DMS53 treated with DMSO at 0.1 percent for 48 hours (cell line): Measurements from ENCODE around the gene NDUFA5.

Experiments used
- DNase-seq: peaks from one replicate; lab custom pipeline; 2025; ENCODE audit not compliant: unreplicated experiment; lab: John Stamatoyannopoulos, UW

NDUFA5 gene

DNA sequence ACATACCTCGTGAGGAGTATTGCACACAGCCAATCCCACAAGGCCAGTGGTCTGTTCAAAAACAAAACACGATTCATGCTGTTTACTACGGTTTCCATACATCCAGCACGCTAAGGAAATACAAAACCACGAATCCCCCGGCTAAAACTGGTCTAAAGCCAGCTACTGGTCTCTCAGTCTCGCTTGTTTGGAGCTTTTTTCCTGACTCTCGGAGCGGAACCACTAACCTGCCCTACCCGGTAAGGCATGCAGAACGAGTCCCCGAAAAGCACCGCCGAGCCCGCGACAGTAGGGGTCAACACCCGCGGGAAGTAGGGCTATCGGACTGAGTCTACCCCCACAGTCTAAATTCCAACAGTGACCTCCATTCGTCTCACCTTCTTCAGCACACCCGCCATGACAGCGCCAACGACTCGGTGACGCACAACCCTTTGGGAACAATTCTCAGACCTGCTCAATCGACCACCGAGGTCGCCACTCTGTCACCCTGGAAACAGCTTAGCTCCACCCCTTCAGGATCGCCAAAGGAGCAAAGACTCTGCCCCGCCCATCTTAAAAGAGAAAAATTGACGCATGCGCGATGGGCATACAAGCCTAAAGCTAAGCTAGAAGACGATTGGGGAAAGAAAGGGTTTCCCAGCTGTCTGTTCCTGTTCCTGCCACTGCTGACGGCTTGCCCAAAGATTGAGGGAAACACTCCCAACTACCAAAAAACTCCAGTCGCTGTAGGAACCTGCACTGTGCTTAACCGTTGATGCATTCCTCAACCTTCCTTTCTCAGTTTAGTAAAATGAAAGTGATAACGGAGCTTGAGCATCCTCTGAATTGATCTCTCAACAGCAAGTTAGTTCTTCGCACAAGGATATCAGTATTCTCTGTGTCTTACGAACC lies at the start of gene NDUFA5:
Gene NDUFA5 (minus strand): TSS at position 421 of the 891 bp plus-strand sequence. CDS start 23 bp downstream, at position 398.
- DNase-seq: peak; percentile 99

DNA sequence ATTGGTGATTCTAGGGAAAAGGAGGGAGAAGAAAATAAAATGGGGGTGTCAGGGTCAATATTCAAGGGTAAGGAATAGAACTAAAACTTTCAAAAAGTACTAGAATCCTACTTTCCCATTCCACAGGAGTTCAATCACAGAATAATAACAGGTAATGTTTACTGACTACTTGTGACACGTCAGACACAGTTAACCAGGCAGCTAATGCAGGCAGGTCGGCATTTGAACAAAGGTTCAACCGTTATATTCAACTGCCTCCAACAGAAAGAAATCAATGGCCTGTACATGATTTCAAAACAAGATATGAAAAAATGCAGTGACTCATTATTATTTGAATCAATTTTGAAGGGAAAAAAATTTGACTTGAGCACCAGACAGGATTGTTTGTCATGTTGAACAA lies 47.1 kb upstream of the NDUFA5 start:
- no peak for DNase-seq

DNA sequence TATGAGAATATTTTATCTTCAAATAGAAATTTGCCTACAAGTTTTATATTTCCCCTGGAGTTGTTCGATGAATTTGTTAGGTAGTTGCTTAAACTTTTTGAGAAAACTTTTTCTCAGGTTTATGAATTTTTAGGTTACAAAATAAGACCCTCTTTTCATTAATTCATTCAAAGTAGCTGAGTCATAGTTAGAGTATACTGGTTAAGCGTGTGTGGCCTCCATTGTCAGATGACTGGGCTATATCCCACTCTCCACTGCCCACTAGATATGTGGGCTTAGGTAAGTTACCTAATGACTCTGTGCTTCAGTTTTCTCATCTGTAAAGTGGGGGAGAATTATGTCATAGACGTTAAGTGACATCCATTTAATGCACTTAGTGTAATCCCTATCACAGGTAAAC lies 45.0 kb upstream of the NDUFA5 start:
- no peak for DNase-seq

DNA sequence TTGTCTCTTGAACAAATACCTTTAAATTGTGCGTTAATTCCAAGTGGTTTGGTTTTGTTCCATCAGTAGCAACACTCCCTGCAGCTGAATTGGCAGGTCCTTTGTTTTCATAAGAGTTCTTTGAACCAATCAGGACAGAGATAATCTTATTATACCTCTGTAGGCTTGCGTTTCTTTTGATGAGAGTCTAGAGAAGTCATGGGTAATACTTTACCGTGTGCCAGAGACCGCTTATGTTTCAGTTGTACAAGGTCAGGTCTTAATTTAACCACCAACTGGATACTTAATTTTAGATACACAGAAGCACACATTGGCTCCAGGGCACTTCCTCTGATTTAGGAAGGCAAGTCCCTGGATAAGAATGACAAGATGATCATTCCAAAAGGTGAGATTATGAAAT lies 43.9 kb upstream of the NDUFA5 start, which contains the start of gene ASB15:
Gene ASB15 (plus strand): TSS at position 292 of the 400 bp plus-strand sequence. CDS start 12,682 bp downstream, outside the sequence.
- DNase-seq: no peak

DNA sequence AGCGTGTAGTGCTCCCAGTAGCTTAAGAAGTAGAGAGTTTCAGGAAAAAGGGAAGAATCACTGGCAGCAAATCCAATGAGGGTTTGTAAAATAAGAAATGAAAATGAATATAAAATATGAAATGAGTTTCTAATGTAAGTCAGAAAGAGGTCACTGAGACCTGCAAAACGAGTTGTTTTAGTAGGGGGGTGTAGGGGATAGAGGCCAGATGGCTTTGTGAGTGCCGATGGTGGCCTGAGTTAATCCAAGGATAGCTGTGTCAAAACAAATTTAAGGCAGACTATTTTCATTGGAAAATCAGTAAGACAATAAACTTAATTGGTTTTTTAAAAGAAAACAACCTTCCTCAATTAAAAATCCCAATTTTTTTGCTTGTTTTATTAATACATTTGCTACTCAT lies 43.3 kb upstream of the NDUFA5 start:
- DNase-seq: no peak

DNA sequence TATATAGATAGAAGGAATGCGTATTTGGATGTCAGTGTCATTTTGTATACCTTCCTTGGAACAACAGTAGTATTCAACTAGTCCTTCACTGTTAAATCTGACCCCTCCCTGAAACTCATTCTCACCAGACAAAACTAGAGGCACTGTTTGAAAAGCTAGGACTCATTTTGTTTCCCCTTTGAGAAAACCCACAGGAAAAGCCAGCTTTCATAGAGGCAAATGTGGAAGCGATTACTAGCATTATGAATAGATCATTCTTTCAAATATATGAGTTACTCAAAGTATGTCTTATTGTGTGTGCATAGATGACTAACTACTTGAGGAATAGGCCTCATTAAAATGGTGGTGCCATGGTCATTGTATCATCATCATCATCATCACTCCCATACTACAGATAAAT lies 42.1 kb upstream of the NDUFA5 start:
- no peak for DNase-seq

DNA sequence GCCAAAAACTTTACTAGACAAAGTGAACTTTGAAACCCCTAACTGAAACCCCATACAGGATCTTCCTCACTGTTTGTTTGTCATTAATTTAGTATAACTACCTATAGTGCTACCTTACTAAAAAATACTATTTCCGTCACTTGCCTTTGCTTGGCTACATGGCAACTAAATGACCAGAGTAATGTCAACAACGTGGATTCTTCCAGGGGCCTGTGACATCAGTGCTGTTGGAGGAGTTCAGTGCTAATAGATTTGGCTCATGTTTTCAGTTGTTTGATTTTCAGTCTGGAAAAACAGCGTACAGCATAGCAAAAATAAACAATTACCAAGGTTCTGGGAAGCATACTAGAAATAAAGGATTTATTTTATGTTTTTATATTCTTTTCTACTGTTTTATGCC lies 41.0 kb upstream of the NDUFA5 start:
- no peak for DNase-seq

DNA sequence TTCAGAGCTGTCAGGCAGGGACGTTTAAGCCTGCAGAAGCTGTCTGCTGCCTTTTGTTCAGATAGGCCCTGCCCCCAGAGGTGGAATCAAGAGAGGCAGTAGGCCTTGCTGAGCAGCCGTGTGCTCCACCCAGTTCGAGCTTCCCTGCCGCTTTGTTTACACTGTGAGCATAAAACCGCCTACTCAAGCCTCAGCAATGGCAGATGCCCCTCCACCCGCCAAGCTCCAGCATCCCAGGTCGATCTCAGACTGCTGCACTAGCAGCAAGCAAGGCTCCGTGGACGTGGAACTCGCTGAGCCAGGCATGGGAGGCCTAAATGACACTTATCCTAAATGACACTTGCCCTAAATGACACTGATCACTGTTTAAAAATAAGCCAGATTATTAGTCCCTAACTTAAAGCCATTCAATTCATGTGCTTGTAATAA lies 37.2 kb upstream of the NDUFA5 start:
- peak; percentile 81 for DNase-seq

DNA sequence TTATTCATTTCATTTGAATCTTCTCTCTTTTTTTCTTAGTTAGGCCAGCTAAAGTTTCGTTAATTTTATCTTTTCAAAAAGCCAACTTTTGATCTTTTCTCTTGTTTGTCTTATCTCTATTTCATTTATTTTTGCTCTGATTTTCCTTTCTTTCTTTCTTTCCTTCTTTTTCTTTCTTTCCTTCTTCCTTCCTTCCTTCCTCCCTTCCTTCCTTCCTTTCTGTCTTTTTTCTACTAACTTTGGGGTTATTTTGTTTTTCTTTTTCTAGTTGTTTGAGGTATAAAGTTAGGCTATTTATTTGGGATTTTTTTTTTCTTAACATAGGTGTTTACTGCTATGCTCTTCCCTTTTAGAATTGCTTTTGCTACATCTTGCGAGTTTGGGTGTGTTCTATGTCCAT lies 30.8 kb upstream of the NDUFA5 start:
- no peak for DNase-seq

DNA sequence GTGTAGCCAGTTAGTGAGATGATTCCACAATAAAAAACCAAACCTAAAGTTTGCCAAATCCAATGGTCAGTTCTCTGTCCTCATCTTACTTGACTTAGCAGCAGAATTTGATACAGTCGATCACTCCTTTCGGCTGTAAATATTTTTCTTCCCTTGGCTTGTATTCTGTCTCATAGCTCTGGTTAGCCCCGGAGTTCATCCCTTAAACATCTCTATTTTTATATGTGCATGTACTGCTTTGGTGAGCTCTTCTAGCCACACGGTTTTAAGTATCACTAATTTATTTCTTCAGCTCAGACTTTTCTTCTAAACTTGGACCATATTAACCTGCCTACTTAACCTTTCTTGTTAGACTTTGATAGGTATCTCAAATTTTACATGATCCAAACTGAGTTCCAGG lies 26.2 kb upstream of the NDUFA5 start:
- DNase-seq: no peak

DNA sequence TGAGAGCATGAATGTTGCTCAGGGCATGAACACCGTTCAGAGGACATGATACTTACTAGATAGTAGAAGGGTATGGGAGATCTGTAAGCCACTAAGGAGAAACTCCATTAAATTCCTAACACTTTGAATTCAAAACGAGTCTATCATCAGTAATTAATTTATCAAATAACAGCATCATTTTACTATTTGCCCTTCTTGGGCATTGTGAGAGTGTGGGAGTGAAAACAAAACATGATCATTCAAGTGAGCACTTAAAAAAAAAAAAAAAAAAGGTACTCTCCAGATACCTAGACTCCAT lies 23.5 kb upstream of the NDUFA5 start:
- no peak for DNase-seq

DNA sequence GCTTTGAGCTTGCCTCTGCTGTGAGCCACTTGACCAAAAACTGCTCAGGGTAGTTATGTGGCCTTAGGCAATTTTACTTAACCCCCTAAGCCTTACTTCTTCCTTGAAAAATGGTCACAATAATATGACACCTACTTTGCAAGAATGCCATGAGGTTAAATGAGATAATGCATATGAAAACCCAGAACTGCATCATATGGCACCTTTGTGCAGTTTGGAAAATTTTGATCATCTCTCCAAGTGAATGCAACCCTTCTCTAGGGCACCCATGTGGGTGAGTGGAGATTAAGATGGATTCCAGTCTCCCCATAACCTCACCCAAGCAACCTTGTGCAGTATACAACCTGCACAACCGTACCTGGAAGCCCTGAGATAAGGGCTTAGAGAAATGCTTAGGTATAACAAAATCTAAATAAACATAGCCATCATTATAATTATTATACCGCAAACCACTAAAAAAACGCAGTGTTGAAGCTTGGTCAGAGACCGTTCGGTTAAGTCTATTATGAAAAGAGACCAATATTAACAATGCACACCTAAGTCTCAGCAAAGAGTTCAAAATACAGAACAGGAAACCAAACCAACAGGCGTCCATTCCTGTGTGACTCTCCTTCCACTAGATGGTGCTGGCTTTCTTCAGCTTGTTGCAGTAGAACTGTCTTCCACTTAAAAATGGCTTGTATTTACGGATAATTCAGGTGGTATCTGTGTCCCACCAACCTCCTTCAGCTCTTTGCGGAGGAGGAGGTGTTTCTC lies 23.0 kb upstream of the NDUFA5 start:
- DNase-seq: peak; percentile 61

DNA sequence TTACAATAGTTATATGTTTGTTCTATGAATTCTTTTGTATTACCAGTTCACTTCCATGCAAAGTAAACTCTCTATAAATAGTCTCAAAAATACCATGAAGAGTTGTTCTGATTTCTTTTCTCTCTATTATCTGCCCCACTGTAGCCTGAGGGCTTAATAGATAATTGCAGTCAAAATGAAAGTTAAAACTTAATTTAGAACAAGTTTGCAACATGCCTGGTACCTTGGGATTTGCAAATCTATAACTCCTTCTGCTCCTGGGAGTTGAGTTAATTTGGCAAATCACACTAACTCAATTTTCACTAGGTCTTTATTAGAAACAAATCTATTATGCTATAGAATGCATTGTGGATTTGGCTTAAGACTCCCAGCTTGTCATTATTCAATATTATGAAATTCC lies 21.8 kb upstream of the NDUFA5 start:
- no peak for DNase-seq

DNA sequence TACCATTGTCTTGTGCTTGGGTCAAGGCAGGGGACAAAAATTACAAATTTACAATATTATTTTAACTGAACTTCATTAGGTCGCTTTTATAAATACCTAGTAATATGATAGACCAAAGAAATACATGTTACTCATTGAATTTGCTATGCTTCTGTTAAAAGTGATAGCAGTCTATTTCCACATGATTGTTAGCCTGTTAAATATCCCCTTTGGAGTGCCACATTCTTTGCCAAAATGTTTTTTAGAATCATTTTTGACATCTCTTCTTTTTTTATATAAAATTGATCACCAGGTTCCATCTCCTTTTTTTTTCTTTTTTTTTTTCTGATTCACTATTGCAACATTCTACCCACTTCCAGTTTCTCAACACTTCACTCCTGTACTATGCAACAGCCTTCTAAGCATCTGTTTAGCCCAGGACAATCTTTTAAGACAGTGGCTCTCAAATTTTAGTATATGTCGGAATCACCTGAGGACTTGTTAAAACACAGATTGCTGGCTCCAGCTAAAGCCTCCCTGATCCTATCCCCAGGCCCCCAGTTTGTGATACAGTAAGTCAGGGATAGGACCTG lies 16.4 kb upstream of the NDUFA5 start:
- DNase-seq: no peak

DNA sequence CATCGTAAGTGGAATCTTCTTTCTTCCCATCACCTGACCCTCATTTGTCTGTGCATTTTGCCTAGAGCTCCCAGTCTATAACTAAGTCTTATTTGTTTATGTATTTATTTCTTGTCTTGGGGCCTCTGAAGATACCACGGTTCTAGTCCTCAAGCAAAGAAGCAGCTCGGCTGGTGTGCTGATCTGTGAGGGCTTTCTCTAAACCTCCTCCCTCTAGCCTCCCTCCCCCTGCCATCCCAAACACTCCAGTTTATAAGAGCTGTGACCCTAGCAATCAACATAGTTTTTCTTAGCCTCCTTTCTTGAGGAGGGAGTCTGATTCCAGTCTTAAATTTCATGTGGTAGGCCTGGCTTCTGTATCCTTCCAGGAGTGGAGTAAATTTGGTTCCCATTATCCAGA lies 15.7 kb upstream of the NDUFA5 start:
- DNase-seq: no peak

DNA sequence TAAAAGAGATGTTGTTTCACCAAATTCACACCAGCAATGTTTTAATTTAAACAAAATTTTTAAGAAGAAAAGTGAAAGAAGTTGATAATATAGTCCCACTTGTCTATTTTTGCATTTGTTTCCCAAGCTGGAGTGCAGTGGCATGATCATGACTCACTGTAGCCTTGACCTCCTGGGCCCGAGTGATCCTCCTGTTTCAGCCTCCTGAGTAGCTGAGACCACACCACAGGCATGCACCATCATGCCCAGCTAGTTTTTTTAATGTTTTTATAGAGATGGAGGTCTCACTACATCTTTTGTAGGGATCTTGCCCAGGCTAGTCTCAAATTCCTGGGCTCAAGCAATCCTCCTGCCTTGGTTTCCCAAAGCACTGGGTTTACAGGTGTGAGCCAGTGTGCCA lies 14.1 kb upstream of the NDUFA5 start:
- no peak for DNase-seq

DNA sequence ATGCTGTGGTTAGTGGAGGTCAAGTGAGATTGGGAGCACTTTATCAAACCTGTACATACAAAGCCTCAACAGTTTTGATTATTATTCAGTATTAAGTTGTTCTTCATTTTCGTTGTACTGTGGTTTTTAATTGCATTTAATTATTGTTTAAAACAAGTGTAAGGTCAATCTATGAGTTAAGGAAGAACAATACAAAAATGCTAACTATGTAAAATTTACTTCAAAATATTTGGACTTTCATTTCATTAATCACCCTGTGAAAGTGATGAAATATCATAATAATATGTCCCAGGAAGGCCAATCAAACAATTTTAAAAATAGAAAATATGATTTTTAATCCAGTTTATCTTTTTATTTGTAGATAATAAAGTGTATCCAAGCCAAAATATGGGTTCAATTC lies 13.6 kb upstream of the NDUFA5 start:
- no peak for DNase-seq

DNA sequence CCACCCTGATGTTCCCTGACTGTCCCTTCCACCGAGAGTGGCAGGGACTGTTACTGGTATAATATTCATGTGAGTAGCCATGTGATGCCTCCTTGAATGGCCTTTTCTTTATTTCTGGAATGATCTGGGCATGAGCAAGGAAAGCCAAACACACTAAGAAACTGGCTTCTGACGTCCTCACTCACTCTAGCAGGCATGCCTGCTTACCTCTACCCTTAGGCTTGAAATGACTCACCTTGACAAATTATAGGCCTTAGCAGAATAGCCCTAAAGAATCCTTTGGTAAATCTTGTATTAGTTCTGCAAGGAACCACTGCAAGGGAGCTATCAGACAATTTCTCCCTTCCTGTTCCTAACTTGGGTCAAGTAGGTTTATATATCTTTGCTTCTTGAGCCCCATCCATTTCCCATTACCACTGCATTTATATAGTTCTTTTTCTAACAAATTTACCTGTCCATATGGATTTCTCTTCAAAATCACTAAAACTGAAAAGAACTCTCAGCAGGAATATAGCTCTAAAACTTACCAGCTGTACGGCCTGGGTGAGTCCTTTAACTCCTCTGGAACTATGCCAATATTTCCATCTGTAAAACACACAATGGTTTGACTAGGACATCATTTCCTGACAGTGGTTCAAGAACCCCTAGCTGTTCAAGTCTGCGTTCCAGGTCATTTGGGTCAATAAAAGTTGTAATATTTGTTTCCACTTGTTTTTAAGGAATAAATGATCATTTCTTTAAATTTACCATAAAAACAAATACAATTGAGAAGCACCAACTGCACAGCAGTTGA lies 13.0 kb upstream of the NDUFA5 start:
- DNase-seq: no peak

DNA sequence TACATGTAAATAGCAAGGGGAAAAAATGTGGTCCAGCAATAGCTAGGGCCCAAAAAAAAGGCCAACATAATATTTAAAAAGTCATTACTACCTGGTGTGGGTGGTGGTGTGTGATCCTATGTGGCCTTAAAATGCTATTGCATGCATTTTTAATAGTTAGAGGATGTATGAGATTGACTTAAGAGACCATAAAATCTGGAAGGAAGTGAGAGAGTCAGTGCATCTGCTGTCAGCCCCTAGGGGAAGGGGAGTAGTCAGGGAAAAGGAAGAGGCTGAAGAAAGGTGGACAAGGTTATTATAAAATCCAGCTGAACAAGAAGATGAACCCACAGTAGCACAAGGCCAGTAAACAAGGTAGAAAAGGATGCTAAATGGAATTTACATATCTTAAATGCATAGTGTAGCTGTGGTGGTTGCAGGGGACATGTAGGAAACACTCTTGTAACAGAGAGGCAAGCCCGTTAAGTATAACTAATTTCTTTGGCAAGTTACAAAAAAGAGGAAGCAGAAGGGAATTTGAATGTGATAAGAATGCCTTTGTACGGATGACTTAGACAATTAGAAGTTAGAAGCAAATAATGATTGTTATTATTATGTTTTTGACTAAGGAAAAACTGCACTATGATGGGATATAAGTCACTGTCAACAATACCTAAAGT lies 11.9 kb upstream of the NDUFA5 start:
- no peak for DNase-seq

DNA sequence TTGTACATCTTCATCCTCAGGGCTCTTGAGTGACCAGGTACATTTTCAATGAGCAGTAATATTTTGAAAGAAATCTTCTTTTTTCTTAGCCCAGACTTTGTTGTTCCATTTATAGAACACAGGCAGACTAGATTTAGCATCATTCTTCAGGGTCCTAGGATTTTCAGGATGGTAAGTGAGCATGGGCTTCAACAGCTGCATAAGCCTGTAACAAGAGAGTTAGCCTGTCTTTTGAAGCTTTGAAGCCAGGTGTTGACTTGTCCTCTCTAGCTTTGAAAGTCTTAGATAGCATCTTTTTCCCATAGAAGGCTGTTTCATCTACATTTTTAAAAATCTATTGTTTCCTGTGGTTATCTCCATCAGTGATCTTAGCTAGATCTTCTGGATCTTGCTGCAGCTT lies 4.5 kb upstream of the NDUFA5 start:
- DNase-seq: no peak
